VCaP (cell line): ENCODE data around the gene SLC12A8.

Experiments used
- H3K27ac ChIP-seq: fragments of 450-650 bp; 2 replicates; pipeline ENCODE4 v1.5.1; 2017
- TF ChIP-seq, protein P1 (sequence below): fragments of 450-650 bp; conservative IDR thresholded peaks from 2 replicates; pipeline ENCODE4 v1.5.1; 2017; ENCODE audit warnings: mild to moderate bottlenecking, moderate library complexity

SLC12A8 gene

DNA sequence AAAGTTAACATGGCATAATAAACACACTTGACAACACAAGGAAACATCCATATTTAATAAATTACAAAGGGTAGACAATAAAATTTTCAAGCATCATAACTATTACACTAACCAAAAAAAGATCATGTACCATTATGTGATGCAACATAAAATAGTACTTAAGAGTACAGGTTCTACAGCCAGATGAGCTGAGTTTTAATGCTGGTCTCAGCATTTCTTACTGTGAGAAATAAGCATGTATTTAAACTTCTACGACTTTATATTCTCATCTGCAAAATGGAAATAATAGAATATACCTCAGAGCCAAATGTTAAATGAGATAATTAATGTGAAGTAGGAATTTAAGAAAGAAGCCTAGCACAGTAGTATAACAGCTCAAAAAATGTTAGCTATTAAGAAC lies 33.7 kb upstream of the SLC12A8 start:
- TF ChIP-seq, protein P1, sequence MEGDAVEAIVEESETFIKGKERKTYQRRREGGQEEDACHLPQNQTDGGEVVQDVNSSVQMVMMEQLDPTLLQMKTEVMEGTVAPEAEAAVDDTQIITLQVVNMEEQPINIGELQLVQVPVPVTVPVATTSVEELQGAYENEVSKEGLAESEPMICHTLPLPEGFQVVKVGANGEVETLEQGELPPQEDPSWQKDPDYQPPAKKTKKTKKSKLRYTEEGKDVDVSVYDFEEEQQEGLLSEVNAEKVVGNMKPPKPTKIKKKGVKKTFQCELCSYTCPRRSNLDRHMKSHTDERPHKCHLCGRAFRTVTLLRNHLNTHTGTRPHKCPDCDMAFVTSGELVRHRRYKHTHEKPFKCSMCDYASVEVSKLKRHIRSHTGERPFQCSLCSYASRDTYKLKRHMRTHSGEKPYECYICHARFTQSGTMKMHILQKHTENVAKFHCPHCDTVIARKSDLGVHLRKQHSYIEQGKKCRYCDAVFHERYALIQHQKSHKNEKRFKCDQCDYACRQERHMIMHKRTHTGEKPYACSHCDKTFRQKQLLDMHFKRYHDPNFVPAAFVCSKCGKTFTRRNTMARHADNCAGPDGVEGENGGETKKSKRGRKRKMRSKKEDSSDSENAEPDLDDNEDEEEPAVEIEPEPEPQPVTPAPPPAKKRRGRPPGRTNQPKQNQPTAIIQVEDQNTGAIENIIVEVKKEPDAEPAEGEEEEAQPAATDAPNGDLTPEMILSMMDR: no peak
- no peak overlapping the region for H3K27ac ChIP-seq

DNA sequence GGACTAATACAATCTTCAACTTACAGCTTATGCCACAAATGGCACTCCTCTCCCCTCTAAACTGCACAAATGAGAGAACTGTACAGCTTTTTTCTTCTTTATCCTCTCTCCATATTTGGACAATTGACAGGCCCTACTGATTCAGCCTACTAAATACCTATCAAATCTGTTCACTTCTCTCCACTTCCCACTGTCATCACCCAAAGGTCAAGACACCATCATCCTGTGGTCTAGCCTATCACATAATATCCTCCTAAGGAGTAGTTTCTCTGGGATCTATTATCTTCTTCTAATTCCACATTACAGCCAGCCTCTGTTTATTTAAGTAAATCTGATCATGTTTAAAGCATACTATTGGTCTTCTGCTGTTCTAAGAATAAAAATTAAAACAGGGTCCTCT lies 33.0 kb upstream of the SLC12A8 start:
- no peak overlapping the region for H3K27ac ChIP-seq
- TF ChIP-seq, protein P1: no peak

DNA sequence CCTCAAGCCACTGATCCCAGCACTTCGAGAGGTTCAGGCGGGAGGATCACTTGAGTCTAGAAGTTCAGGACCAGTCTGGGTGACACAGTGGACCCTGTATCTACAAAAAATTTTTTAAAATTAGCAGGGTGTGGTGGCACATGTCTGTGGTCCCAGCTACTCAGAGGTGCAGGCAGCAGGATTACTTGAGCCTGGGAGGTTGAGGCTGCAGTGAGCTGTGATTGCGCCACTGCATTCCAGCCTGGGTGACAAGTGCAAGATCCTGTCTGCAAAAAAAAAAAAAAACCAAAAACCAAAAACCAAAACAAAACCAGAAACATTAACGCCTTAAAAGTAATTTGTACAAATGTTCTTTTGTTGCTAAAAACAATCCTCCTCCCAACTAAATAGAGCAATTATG lies 27.9 kb upstream of the SLC12A8 start:
- H3K27ac ChIP-seq: no peak overlapping the region
- TF ChIP-seq, protein P1: no peak

DNA sequence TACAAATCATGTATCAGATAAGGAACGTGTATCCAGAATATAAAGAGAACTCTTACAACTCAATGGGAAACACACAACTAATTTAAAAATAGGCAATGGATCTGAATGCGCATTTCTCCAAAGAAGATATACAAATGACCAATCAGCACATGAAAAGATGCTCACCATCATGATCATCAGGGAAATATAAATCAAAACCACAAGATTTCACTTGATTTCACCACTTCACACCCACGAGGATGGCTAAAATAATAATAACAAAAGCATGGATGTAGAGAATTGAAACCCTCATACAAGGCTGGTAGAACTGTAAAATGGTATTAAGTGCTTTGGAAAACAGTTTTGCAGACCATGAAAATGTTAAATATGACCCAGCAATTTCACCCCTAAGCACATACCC lies 26.7 kb upstream of the SLC12A8 start:
- H3K27ac ChIP-seq: no peak overlapping the region
- TF ChIP-seq, protein P1: no peak

DNA sequence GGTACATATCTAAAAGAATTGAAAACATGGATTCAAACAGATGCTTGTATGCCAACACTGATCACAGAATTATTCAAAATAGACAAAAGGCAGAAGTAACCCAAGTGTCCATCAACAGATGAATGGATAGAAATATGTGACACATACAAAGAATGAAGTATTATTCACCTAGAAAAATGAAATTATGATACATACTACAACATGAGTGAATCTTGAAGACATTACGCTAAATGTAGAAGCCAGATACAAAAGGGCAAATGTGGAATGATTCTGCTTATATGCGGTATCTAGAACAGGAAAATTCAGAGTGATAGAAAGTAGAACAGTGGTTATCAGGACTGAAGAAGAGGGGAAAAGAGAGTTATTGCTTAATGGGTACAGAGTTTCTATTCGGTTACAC lies 26.2 kb upstream of the SLC12A8 start:
- TF ChIP-seq, protein P1: no peak
- H3K27ac ChIP-seq: no peak overlapping the region

DNA sequence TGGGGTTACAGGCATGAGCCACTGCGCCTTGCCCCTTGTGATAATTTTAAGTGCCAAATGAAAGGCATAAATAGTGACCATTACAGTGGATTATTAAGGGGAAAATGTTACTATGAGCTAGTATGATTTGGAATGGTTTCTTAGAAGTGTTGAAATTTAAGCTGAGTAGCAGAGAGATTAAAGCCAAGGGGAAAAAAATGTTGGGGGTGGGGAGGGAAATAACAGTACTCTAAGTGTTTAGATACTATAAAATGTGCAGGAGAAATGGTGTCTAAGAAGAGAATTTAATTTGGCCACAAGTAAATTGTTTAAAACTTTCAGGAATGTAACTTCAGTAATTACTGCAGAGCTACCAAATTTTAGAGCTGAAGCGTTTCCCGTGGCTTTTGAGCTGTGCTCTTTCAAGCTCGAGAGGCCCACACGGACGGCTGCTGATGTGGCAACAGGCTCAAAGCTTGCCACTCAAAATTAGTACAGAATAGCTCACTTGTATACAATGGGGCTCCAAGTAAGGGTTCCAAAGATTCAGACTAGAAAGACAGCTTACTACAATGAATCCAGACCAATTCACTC lies 23.9 kb upstream of the SLC12A8 start:
- TF ChIP-seq, protein P1: no peak
- H3K27ac ChIP-seq: no peak overlapping the region

DNA sequence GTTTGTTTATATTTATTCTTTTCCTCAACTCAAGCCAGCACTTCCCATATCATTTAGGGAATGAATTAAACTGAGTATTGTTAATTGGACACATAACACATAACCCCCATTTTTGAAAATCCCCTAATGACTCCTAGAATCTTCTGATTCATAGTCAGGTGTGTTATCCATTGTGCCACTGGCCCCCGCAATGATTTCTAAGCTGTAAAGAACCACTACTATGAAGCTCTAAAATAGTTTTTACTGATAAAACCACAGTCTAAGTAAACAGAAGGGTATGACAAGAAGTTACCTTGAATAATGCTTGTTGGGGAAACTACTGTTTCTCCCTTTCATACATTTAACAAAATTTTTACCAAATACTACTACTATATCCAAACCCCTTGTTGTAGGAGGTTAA lies 22.3 kb upstream of the SLC12A8 start:
- TF ChIP-seq, protein P1: no peak

More for the DNA sequence above, 22.3 kb upstream of the SLC12A8 start:
- H3K27ac ChIP-seq: no peak overlapping the region
